Stimulated activated CD4-positive, alpha-beta T cell treated with anti-CD3 and anti-CD28 coated beads, TNF-alpha, amount 100 ng/mL, for 1 hour (primary cell): ENCODE data around the gene EEPD1.
"Not testable (repeated sequence)": the region's sequence is repeated elsewhere in the genome, so short reads cannot be mapped to it uniquely, and the experiment has no call there.

Source experiments
- DNase-seq, 3 donors: peaks; one replicate each; pipeline ENCODE4 v3.0.0-alpha.2; 2020; ENCODE audit warnings: low read depth in 3 of 3, low spot score in 1 of 3

The EEPD1 gene

GRCh38 chr7:36214608-36215456 is 61.8 kb downstream of the EEPD1 start:
- no peak for DNase-seq

GRCh38 chr7:36215457-36215765 is 62.4 kb downstream of the EEPD1 start:
- DNase-seq: no peak

GRCh38 chr7:36216063-36216684 is 63.1 kb downstream of the EEPD1 start:
- DNase-seq: no peak

- no peak for DNase-seq
Measured at GRCh38 chr7:36217211-36217960, 64.3 kb downstream of the EEPD1 start.

- no peak for DNase-seq
Measured at GRCh38 chr7:36217961-36218284, 64.9 kb downstream of the EEPD1 start.

GRCh38 chr7:36219429-36219828 is 66.4 kb downstream of the EEPD1 start:
- DNase-seq: no peak

- no peak for DNase-seq
Measured at GRCh38 chr7:36223851-36224250, 70.8 kb downstream of the EEPD1 start.

GRCh38 chr7:36224934-36225858 is 72.1 kb downstream of the EEPD1 start:
- DNase-seq: no peak

- DNase-seq: no peak
Measured at GRCh38 chr7:36226151-36226550, 73.1 kb downstream of the EEPD1 start.

- DNase-seq: no peak
Measured at GRCh38 chr7:36227223-36227622, 74.2 kb downstream of the EEPD1 start.

- no peak for DNase-seq
Measured at GRCh38 chr7:36228039-36228438, 75.0 kb downstream of the EEPD1 start.

GRCh38 chr7:36231406-36231805 is 78.4 kb downstream of the EEPD1 start:
- DNase-seq: no peak

GRCh38 chr7:36232555-36232954 is 79.5 kb downstream of the EEPD1 start:
- DNase-seq: no peak

GRCh38 chr7:36232971-36233550 is 80.0 kb downstream of the EEPD1 start:
- no peak for DNase-seq

GRCh38 chr7:36236073-36236472 is 83.0 kb downstream of the EEPD1 start:
- DNase-seq: no peak

- no peak for DNase-seq
Measured at GRCh38 chr7:36238138-36238537, 85.1 kb downstream of the EEPD1 start.

GRCh38 chr7:36243356-36243755 is 90.3 kb downstream of the EEPD1 start:
- DNase-seq: not testable (repeated sequence)

GRCh38 chr7:36244001-36244400 is 90.9 kb downstream of the EEPD1 start:
- DNase-seq: not testable (repeated sequence)

GRCh38 chr7:36244429-36244828 is 91.4 kb downstream of the EEPD1 start:
- DNase-seq: no peak

GRCh38 chr7:36245684-36246299 is 92.7 kb downstream of the EEPD1 start:
- no peak for DNase-seq
